Measurements from ENCODE around the gene COL9A1.

Gene COL9A1

GRCh38 chr6:70198785-70199184 is 104.1 kb downstream of the COL9A1 start:
- H3K4me3 ChIP-seq (ENCODE audit: low read depth, low read length), result no peak overlapping the region
- TF ChIP-seq CTCF (IDR thresholded peaks at IDR 0.05; ENCODE audit: borderline replicate concordance, insufficient read depth, low read depth, low read length), result no peak

- H3K4me3 ChIP-seq (ENCODE audit: low read depth, low read length), result no peak overlapping the region
- no peak for TF ChIP-seq CTCF (IDR thresholded peaks at IDR 0.05; ENCODE audit: borderline replicate concordance, insufficient read depth, low read depth, low read length)
Measured at GRCh38 chr6:70196531-70196930, 106.4 kb downstream of the COL9A1 start.

GRCh38 chr6:70194421-70194820 is 108.5 kb downstream of the COL9A1 start:
- H3K4me3 ChIP-seq (ENCODE audit: low read depth, low read length), result no peak overlapping the region
- TF ChIP-seq CTCF (IDR thresholded peaks at IDR 0.05; ENCODE audit: borderline replicate concordance, insufficient read depth, low read depth, low read length), result no peak

- TF ChIP-seq CTCF (IDR thresholded peaks at IDR 0.05; ENCODE audit: borderline replicate concordance, insufficient read depth, low read depth, low read length), result no peak
- no peak overlapping the region for H3K4me3 ChIP-seq (ENCODE audit: low read depth, low read length)
Measured at GRCh38 chr6:70188202-70188601, 114.7 kb downstream of the COL9A1 start.

- no peak for TF ChIP-seq CTCF (IDR thresholded peaks at IDR 0.05; ENCODE audit: borderline replicate concordance, insufficient read depth, low read depth, low read length)
- H3K4me3 ChIP-seq (ENCODE audit: low read depth, low read length), result no peak overlapping the region
Measured at GRCh38 chr6:70186461-70186860, 116.4 kb downstream of the COL9A1 start.

GRCh38 chr6:70184723-70185122 is 118.2 kb downstream of the COL9A1 start:
- no peak overlapping the region for H3K4me3 ChIP-seq (ENCODE audit: low read depth, low read length)
- TF ChIP-seq CTCF (IDR thresholded peaks at IDR 0.05; ENCODE audit: borderline replicate concordance, insufficient read depth, low read depth, low read length), result no peak

- no peak overlapping the region for H3K4me3 ChIP-seq (ENCODE audit: low read depth, low read length)
- no peak for TF ChIP-seq CTCF (IDR thresholded peaks at IDR 0.05; ENCODE audit: borderline replicate concordance, insufficient read depth, low read depth, low read length)
Measured at GRCh38 chr6:70183538-70183937, 119.3 kb downstream of the COL9A1 start.

All from GM12875 (cell line).